ENCODE data around the gene ABHD5.

ABHD5 gene

GRCh38 chr3:43773273-43774094, 82.7 kb downstream of the ABHD5 start:
- H3K9ac ChIP-seq (ENCODE audit: low read length) = no peak overlapping the region
- H3K27ac ChIP-seq (ENCODE audit: low read depth, low read length) = no peak overlapping the region
- no peaks in the 10 kb centered on the region for H3K9me3 ChIP-seq (ENCODE audit: low read length)

GRCh38 chr3:43774799-43775198, 84.1 kb downstream of the ABHD5 start:
- no peak overlapping the region for H3K4me3 ChIP-seq (ENCODE audit: low read depth in 1 of 2, low read length in 2 of 2)
- no peaks in the 10 kb centered on the region for H3K9me3 ChIP-seq (ENCODE audit: low read length)
- H3K36me3 ChIP-seq (ENCODE audit: insufficient read depth, low read length) = no peaks in the 10 kb centered on the region
- H3K4me1 ChIP-seq (ENCODE audit: insufficient read depth, low read length) = peaks cover 9% of the 10 kb centered on the region
- no peaks in the 10 kb centered on the region for H3K27me3 ChIP-seq (ENCODE audit: control insufficient read depth in 1 of 2, insufficient read depth in 2 of 2, low read length in 2 of 2)
- H3K27ac ChIP-seq (ENCODE audit: low read depth, low read length) = no peak overlapping the region
- H3K9ac ChIP-seq (ENCODE audit: low read length) = no peak overlapping the region

More at GRCh38 chr3:43773273-43774094, 82.7 kb downstream of the ABHD5 start:
- Histone ChIP-seq H3K4me1 (ENCODE audit: insufficient read depth, low read length) (peaks cover 18% of the 10 kb centered on the region), H3K36me3 (ENCODE audit: insufficient read depth, low read length) (no peaks in the 10 kb centered on the region), H3K27me3 (ENCODE audit: control insufficient read depth in 1 of 2, insufficient read depth in 2 of 2, low read length in 2 of 2) (no peaks in the 10 kb centered on the region), H3K4me3 (ENCODE audit: low read depth in 1 of 2, low read length in 2 of 2) (no peak overlapping the region)

GRCh38 chr3:43776101-43776500, 85.4 kb downstream of the ABHD5 start:
- H3K4me1 ChIP-seq (ENCODE audit: insufficient read depth, low read length) = peaks cover 9% of the 10 kb centered on the region
- no peak overlapping the region for H3K4me3 ChIP-seq (ENCODE audit: low read depth in 1 of 2, low read length in 2 of 2)
- no peaks in the 10 kb centered on the region for H3K36me3 ChIP-seq (ENCODE audit: insufficient read depth, low read length)
- H3K9ac ChIP-seq (ENCODE audit: low read length) = no peak overlapping the region
- H3K27me3 ChIP-seq (ENCODE audit: control insufficient read depth in 1 of 2, insufficient read depth in 2 of 2, low read length in 2 of 2) = no peaks in the 10 kb centered on the region
- no peaks in the 10 kb centered on the region for H3K9me3 ChIP-seq (ENCODE audit: low read length)
- H3K27ac ChIP-seq (ENCODE audit: low read depth, low read length) = no peak overlapping the region

GRCh38 chr3:43779850-43780249, 89.1 kb downstream of the ABHD5 start:
- no peaks in the 10 kb centered on the region for H3K9me3 ChIP-seq (ENCODE audit: low read length)
- no peak overlapping the region for H3K27ac ChIP-seq (ENCODE audit: low read depth, low read length)
- no peaks in the 10 kb centered on the region for H3K27me3 ChIP-seq (ENCODE audit: control insufficient read depth in 1 of 2, insufficient read depth in 2 of 2, low read length in 2 of 2)
- no peaks in the 10 kb centered on the region for H3K36me3 ChIP-seq (ENCODE audit: insufficient read depth, low read length)
- H3K4me3 ChIP-seq (ENCODE audit: low read depth in 1 of 2, low read length in 2 of 2) = no peak overlapping the region
- no peak overlapping the region for H3K9ac ChIP-seq (ENCODE audit: low read length)
- no peaks in the 10 kb centered on the region for H3K4me1 ChIP-seq (ENCODE audit: insufficient read depth, low read length)

GRCh38 chr3:43782541-43782940, 91.8 kb downstream of the ABHD5 start:
- Histone ChIP-seq H3K4me3 (ENCODE audit: low read depth in 1 of 2, low read length in 2 of 2) (no peak overlapping the region), H3K27me3 (ENCODE audit: control insufficient read depth in 1 of 2, insufficient read depth in 2 of 2, low read length in 2 of 2) (no peaks in the 10 kb centered on the region), H3K27ac (ENCODE audit: low read depth, low read length) (no peak overlapping the region), H3K9ac (ENCODE audit: low read length) (no peak overlapping the region), H3K9me3 (ENCODE audit: low read length) (no peaks in the 10 kb centered on the region), H3K4me1 (ENCODE audit: insufficient read depth, low read length) (no peaks in the 10 kb centered on the region), H3K36me3 (ENCODE audit: insufficient read depth, low read length) (no peaks in the 10 kb centered on the region)

Measured in muscle layer of colon (tissue), 2 donors.